ENCODE measurements around the gene AP3B1.

AP3B1 gene

DNA sequence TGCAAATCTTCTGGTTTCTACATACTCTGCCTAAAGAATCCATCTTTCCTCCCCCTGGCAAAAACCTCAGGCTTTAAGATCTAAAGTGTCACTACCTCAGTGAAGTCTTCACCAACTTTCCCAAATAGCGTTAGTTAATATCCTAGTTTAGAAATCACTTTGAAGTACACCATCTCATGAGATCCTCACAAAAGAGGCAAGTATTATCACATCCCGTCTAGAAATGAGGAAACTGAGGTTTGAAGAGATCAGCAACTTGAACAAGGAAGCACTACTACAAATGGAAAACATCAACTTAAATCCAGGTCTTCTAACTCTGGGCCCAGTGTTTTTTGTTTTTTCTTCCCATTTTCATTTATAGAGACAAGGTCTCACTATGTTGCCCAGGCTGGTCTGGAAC is 4.6 kb downstream of the AP3B1 start:
- no peak for DNase-seq

DNA sequence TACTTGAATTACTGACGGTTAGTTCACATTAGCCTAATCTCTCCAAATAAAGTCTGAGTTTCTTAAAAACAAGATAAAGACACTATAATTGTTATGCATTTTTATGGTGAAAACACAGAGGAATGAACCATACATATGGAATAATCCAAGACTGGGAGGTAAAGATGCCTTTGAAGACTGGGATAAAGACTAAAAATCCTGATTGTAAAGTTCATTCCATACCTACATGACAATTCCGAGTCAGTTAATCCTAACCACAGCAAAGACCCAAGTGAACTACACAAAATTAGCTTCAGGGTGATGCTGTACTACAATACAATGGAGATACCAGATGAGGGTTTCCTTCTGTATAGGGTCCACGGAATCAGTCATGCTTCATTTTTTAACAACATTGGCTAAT is 6.3 kb downstream of the AP3B1 start:
- no peak for DNase-seq

DNA sequence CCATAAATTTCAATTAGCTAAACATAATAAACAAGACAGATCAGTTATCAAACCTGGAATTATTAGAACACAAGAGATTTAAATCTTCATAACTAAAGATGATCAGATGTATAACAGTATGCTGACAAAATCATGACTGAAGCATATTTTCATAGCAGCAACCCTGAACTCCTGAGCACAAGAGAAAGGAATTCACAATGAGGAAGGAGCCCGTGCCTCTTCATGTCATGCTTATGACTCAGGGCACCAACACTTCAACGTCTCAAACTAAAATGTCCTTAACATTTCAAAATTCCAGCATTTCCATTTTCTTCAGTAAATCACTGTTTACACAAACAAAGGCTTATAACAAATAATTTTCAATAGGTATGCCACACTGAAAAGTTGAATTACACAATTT is 6.7 kb downstream of the AP3B1 start:
- no peak for DNase-seq

DNA sequence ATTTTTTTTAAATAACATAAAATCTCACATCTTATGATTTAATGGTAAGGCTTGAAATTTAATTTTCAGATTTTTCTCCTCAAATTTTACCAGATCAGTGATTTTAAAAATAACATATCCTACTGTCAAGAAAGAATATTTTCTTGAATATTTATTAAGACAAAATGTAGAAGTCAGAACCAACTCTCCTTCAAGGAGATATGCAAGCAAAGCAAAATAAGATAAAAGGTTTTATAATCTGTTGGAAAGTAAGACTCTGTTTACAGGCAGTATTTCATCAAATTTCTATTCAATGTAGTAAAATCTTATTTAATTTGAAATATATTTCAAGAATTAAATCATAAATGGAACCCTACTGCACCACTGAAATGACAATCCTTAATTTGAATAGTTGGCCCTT is 7.3 kb downstream of the AP3B1 start:
- no peak for DNase-seq

DNA sequence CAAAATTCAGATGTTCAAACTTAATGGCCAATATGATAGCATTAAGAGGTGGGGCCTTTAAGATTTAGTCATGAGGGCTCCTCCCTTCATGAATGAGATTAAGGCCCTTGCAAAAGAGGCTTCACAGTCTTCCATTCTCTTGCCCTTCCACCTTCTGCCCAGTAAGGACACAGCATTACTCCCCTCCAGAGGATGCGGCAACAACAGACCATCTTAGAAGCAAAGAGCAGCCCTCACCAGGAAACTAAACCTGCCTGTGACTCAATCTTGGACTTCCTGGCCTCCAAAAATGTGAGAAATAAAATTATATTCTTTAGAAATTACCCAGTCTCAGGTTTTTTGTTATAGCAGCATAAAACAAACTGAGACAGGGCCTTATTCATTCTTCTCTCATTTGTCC is 8.2 kb downstream of the AP3B1 start:
- no peak for DNase-seq

DNA sequence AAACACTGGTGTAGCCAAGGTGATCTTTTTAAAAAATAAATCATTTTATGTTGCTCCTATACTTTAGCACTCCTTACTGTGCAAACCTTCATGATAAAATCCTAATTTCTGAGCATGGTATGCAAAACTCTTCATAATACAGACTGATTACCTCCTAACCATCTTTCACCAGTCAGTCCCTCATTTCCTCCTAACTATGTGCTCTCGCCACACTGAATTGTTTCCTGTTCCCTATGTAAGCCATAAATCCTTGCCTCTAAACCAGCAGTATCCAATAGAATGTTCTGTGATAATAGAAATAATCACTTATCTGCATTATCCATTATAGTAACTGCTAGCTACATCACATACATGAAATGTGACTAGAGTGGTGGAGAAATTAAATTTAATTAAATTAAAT is 10.7 kb downstream of the AP3B1 start:
- DNase-seq: no peak

DNA sequence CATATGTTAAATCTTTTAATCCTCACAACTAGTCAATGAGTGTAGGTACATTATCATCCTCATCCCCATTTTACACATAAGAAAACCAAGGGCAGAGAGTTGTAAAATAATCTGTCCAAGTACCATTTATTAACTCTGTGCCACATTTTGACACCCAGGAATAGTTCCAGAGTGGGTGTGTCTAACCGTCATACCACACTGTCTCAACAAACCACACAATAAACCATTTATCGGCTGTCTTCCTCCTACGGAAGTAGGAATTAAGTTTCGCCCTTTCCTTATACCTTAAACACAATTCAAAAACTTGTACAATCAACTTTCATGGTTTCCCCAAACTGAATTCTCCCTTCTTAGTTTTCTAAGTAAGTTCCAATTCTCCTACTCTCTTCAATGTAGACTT is 11.4 kb downstream of the AP3B1 start:
- DNase-seq: no peak

DNA sequence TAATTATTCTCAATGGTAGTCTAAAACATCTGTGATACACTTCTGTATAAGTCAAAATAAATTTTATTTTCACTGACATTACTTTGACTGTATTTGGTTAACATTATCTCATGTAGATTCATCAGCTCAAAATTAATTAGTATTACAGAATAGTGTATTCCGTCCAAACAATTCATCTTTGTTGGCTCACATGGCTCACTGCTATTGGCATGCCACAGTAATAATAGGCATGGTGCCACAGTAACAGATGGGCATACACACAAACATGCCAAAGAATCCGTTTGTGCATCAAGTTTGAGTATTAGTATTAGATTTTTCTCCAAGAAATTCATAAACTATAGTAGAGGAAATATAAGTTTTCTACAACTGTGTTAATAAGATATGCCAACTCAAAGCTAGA is 14.2 kb downstream of the AP3B1 start:
- peak; percentile 54 for DNase-seq

DNA sequence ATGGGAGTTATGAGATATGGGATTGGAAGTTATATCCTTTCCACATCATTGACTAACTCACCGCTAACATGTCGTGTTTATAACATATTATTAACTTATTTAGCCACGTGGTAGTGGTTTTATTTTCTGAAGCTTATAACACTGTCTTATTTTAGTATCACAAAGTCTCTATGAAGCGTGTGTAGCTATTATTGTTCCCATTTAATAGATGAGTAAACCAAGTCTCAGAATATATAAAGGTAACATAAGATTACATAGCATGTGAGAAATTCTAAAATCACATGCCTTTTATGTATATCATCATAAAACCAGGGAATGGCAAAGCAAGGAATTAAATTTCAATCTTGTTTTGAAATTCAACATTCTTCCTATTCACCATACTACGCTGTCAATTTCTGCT is 15.3 kb downstream of the AP3B1 start:
- no peak for DNase-seq

DNA sequence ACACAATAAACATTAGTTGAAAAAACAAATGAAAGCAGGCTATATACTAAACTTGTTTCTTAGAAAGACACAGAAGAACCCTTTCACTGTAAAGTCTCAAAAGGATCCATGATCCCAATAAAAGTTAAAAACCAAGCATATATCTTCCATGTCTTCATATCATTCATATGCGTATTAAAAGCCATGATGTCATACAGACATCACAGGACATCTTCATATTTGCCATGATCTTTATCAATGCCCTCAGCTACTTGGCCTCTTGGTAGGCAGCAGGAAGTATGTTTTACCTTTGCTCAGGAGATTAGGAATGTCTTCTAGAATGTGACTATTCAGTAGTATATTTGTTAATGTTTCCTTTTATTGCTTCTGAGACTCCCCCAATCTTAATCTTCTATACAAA is 16.8 kb downstream of the AP3B1 start:
- no peak for DNase-seq

DNA sequence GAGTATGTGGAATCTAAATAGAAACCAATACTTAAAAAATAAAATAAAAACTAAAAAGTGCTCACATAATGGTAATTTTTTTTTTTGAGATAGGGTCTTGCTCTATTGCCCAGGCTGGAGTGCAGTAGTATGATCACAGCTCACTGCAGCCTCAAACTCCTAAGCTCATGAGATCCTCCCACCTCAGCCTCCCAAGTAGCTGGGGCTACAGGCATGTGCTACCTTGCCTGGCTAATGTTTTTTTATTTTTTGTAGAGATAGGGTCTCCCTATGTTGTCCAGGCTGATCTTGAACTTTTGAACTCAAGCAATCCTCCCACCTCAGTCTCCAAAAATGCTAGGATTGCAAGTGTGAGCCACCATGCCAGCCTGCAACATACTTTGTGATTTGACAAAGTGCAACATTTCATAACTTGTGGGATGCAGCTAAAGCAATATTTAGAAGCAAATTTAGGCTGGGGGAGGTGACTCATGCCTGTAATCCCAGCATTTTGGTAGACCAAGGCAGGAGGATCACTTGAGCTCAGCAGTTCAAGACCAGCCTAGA is 18.4 kb downstream of the AP3B1 start:
- no peak for DNase-seq

DNA sequence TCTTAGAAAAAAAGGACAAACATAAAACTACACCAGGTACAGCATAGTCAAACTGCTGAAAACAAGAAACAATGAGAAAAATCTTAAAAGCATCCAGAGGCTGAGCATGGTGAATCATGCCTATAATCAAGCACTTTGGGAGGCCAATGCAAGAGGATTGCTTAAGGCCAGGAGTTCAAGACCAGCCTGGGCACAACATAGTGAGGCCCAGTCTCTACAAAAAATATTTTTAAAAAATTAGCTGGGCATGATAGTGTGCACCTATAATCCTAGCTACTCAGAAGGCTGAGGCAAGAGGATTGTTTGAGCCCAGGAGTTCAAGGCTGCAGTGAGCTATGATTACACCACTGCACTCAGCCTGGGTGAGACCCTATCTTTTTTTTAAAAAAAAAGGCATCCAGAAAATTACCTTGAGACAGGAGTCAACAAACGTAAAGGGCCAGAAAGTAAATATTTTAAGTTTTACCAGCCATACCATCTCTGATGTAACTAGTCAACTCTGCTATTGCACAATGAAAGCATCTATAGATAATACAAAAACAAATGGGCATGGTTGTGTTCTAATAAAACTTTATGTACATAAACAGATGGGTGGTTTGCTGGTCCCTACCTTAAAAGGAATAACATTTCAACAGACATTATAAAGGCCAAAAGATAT is 19.8 kb downstream of the AP3B1 start:
- DNase-seq: no peak

DNA sequence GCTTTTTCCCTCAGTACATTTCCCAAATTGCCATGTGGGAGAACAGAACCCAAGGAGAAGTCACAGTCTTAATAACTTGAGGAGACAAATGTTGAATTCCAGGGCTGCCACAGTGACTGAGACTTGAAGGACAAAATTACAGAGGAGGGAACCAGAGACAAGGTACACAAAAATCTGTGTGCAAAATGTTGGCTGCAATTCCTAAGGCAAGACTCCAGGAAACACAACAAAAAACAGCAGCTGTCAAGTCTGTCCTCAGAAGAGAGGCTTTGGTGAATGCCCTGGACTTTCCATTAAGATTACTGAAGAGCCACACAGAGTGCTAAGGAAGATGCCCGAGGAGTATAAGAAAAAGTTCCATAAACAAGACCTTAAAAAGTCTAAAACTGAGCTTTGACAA is 21.1 kb downstream of the AP3B1 start:
- no peak for DNase-seq

DNA sequence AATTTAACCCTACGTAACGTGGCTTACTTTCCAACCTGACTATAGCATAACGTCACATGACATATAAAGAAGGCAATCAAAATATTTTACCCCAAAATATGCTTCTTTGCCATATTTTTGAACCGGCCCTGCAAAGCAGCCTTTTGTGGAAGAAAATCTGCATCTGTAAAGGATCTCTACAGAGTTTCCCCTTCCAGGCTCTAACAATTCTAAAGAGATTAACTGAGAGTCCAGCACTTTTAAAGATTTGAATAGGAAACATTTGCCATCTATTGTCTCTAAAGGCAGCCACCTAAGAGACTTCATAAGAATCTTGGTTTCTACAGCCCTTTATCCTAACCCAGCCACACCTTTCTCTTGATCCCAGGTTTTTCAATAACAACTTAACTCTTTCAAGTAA is 22.7 kb downstream of the AP3B1 start:
- no peak for DNase-seq

DNA sequence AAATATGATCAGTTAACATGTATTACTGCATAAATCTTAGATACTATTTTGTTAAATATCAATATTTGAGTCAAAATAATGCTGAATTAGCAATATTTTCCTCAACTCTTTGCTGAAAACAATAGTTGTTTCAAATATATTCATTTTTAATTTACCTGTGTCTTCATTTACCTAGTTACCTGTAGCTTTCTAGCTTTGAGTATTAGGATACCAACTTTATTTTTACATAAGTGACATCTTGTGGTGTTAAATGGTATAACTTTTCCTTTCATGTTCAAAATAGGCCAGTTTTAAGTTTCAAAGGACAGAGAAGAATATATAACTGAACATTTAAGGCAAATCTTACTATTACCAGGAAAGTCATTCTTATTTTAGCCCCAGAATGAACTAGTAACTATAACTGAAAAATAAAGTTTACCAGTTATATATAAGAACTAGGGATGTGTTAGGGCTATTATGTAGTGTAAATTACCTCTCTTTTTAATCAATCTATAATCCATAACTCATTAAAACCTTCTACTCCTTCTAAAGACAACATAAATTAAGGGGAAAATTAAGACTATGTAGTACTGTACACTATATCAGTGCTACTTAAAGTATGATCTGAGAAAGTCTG is 25.3 kb downstream of the AP3B1 start:
- no peak for DNase-seq

DNA sequence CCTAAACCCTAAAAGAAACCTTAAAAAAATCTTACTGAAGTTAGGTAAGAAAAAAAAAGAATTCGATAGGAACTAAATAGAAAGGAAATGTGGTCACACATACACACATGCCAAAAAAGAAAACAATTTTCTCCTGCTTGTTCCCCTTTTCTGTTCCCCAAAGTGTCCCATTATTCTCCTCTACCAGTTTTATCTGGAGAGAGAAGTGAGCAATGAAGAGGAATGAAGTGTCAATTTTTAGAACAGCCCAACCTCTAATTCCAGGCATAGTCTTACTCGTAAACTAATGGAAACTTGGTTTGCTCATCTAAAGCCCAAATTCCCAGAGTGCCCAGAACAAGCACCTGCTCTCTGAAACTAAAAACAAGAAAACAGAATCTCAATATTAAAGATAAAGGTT is 26.1 kb downstream of the AP3B1 start:
- no peak for DNase-seq

DNA sequence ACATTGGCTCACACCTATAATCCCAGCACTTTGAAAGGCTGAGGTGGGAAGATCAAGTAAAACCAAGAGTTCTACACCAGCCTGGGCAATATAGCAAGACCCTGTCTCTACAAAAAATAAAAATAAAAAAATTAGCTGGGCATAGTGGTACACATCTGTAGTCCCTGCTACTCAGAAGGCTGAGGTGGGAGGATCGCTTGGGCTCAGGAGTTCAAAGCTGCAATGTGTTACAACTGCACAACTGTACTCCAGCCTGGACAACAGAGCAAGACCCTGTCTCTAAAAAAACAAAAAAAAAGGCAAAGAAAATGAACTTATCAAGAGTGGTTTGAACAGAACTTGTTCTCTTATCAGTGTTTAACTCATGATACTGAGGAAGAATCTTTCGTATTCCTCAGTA is 29.3 kb downstream of the AP3B1 start:
- no peak for DNase-seq

DNA sequence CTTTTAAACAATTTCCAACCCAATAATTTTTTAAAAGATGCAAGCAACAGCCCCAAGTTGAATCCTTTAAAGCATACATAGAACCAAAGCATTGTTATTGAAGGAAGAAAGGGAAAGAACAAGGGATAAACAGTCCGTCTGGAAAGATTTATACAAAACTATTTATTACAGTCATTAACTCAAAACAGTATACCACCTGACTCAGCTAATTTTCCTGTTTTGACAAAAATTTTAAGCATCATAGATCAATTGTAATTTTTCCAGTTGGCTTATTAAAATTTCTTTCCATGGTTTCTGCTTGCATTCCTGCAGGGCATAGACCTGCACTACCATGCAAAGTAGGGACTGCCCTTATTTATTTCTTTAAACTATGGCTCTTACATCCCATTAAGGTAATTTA is 29.9 kb downstream of the AP3B1 start:
- DNase-seq: no peak

DNA sequence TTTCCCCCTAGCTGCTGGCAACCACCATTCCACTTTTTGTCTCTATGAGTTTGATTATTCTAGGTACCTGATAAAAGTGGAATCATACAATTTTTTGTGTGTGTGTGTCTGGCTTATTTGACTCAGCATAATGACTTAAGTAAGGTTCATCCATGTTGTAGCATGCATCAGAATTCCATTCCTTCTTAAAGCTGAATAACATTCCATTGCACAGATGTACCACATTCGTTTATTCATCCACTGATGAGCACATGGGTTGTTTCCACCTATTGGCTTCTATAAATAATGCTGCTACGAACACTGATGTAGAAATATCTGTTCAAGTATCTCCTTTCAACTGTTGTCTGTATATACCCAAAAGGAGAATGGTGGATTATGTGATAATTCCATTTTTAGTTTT is 33.7 kb downstream of the AP3B1 start:
- no peak for DNase-seq

DNA sequence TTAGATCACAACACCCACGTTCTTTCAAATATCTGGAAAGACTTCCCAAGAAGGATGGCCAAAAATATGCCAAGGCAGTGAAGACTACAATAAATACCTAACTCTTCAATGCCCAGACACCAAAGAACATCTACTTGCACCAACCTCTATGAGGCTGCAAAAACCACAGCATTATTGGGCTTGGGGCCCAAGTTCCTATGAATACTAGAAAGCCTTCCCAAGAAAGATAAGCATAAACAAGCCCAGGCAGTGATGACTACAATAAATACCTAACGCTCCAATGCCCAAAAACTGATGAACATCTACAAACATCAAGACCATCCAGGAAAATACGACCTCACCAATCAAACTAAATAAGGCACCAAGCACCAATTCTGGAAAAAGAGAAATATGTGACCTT is 41.3 kb downstream of the AP3B1 start:
- DNase-seq: no peak

DNA sequence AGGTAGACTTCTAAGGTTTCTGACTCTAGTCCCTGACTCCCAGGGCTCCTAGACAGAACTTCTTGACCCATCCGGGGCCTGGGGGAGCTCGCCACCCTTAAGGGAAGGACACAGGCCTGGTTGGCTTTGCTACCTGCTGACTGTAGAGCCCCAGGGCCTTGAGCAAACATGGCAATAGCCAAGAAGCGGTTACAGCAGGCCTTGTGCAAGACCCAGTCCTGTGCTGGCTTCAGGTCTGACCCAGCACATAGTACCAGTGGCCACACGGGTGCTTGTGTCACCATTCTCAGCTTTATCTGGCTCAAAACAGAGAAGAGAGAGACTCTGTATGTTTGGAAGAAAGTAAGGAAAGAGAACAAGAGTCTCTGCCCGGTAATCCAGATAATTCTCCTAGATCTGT is 41.8 kb downstream of the AP3B1 start:
- no peak for DNase-seq

DNA sequence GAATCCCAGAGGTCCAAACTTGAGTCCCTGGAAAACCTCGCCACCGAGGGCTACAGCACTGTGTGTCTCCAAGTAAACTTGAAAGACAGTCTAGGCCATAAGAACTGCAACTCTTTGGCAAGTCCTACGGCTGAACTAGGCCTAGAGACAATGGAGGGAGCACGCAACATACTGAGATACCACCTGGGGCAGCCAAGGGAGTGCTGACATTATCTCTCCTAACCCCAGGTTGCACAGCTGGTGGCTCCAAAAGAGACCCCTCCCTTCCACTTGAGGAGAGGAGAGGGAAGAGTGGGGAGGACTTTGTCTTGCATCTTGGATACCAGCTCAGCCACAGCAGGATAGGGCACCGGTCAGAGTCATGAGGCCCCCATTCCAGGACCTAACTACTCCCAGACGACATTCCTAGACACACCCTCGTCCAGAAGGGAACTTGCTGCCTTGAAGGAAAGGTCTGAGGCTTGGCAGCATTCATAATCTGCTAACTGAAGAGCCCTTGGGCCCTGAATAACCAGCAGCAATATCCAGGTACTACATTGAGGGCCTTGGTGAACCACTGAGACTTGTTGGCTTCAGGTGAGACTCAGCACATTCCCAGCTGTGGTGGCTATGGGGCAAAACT is 42.7 kb downstream of the AP3B1 start:
- DNase-seq: no peak

DNA sequence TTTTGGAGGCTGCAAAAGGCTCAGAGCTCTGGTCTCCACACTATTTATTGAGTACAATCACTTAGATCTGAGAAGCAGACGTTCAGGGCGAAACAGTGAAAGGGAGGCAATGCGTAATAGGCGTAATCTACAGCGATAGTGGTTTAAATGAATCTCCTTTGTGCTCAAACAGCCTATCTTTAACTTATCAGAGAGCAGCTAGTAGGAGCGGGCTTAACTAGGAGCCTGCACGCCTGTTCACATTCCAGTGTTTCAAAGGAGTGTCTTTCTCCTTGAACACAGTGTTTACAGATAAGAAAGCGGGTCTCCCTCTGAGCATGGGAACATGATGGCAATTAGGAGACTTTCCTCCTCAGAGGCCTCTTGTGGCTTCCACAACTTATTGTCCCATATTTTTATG is 49.4 kb downstream of the AP3B1 start:
- DNase-seq: no peak

DNA sequence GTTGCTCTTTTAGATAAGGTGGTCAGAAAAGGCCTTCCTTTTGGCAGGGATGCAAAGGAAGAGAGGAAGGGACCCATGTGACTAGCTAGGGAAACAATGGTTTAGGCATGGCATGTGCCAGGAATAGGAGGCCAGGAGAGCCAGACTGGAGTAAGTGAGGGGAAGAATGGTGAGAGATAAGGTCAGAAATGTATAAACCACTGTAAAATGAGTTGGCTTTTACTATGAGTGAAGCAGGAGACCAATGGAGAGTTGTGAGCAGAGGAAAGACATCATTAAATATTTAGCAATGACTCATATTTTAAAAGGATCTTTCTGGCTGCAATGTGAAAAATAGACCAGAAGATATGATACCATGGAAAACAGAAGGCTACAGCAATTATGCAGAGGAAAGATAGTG is 50.9 kb downstream of the AP3B1 start:
- DNase-seq: no peak

DNA sequence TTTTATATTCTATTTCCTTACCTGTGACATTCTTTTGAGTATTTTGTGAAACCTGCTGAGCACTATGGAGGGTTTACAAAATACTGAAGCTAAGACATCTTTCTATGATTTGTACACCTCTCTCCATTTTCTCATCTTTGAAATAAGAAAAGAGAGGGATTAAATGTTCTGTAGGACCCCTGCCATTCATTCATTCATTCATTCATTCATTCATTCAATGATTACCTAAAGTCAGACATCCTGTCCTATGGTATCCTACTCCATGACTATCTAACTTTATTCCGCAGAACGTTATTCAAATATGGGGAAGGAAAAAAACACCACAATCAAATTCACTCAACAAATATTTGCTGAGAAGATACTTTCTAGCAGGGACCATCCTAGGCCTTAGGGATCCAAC is 51.4 kb downstream of the AP3B1 start:
- no peak for DNase-seq

Data from midbrain (tissue), 1 donor.